HG03196 (cell line): ENCODE data around the gene PPP1CA.
"Not testable (repeated sequence)": the region's sequence is repeated elsewhere in the genome, so short reads cannot be mapped to it uniquely, and the experiment has no call there.

Experiments used
- ATAC-seq: cut with Tn5 transposase; IDR thresholded peaks from one replicate; pipeline ENCODE4 v1.9.1; 2021; ENCODE audit not compliant: unreplicated experiment

PPP1CA gene

GRCh38 chr11:67435031-67435726 lies 33.5 kb upstream of the PPP1CA start:
- ATAC-seq = no peak

GRCh38 chr11:67434395-67434881 lies 32.8 kb upstream of the PPP1CA start:
- no peak for ATAC-seq

- no peak for ATAC-seq
Measured at GRCh38 chr11:67433536-67434394, 32.1 kb upstream of the PPP1CA start.

GRCh38 chr11:67432655-67433349 lies 31.1 kb upstream of the PPP1CA start:
- no peak for ATAC-seq

GRCh38 chr11:67431346-67432249 lies 29.9 kb upstream of the PPP1CA start:
- ATAC-seq = no peak

GRCh38 chr11:67429722-67430121 lies 28.1 kb upstream of the PPP1CA start:
- ATAC-seq = no peak

- no peak for ATAC-seq
Measured at GRCh38 chr11:67429038-67429668, 27.5 kb upstream of the PPP1CA start.

- peak; percentile 81 for ATAC-seq
Measured at GRCh38 chr11:67428052-67429001, 26.7 kb upstream of the PPP1CA start, which contains the start of gene RPS6KB2. Gene RPS6KB2, plus strand, starts transcription at chr11:67428494. Its CDS starts 52 bp downstream, at chr11:67428546.

- ATAC-seq = not testable (repeated sequence)
Measured at GRCh38 chr11:67427364-67427859, 25.8 kb upstream of the PPP1CA start.

GRCh38 chr11:67423891-67424613 lies 22.4 kb upstream of the PPP1CA start:
- no peak for ATAC-seq

GRCh38 chr11:67423466-67423865 lies 21.8 kb upstream of the PPP1CA start:
- no peak for ATAC-seq

- no peak for ATAC-seq
Measured at GRCh38 chr11:67422891-67423290, 21.2 kb upstream of the PPP1CA start.

- ATAC-seq = no peak
Measured at GRCh38 chr11:67421430-67422031, 19.9 kb upstream of the PPP1CA start.

GRCh38 chr11:67420646-67421429 lies 19.2 kb upstream of the PPP1CA start:
- ATAC-seq = peak; percentile 86

- ATAC-seq = no peak
Measured at GRCh38 chr11:67420147-67420645, 18.5 kb upstream of the PPP1CA start.

GRCh38 chr11:67419325-67420049 lies 17.8 kb upstream of the PPP1CA start:
- no peak for ATAC-seq
